ENCODE data around the gene TMEM255A. TPM values are rescaled to one million over a fixed set of nuclear protein-coding genes. Genes with fewer than 3 reads are reported as not detected.

TMEM255A gene
- total and polyA plus RNA-seq, 2 of the 13 experiments (the other 11 are each of a cell fraction or from before 2014, with no cell fraction given) = 0.13 to 0.40 TPM

- no peak for TF ChIP-seq ZBTB34 (CRISPR knock-in tag; IDR thresholded peaks at IDR 0.05)
- TF ChIP-seq ZNF800 (CRISPR knock-in tag; IDR thresholded peaks at IDR 0.05) = no peak; the same call in 1 of the 2 replicates
- no peak for TF ChIP-seq MZF1 (CRISPR knock-in tag; IDR thresholded peaks at IDR 0.05; ENCODE audit: borderline replicate concordance)
- TF ChIP-seq ZNF567 (CRISPR knock-in tag; IDR thresholded peaks at IDR 0.05; ENCODE audit: borderline replicate concordance) = no peak
- no peak for TF ChIP-seq JUNB (CRISPR knock-in tag; IDR thresholded peaks at IDR 0.05; ENCODE audit: borderline replicate concordance)
- TF ChIP-seq, protein P1, sequence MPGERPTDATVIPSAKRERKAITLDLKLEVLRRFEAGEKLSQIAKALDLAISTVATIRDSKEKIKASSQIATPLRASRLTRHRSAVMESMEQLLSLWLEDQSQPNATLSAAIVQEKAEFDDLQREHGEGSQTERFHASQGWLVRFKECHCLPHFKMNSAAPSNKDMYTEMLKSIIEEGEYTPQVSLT (CRISPR knock-in tag; IDR thresholded peaks at IDR 0.05; ENCODE audit: borderline replicate concordance, low read depth) = no peak
- no peak for TF ChIP-seq ATAD3A (CRISPR knock-in tag; IDR thresholded peaks at IDR 0.05)
- TF ChIP-seq ZBTB40 (IDR thresholded peaks at IDR 0.05) = no peak
- no peak for TF ChIP-seq ZBTB40 (CRISPR knock-in tag; IDR thresholded peaks at IDR 0.05)
- TF ChIP-seq BRF2 (CRISPR knock-in tag; IDR thresholded peaks at IDR 0.05) = no peak
- peak; percentile 52; the same call in 1 of the 2 replicates for TF ChIP-seq MXD3 (CRISPR knock-in tag; IDR thresholded peaks at IDR 0.05)
These were observed 60.6 kb downstream of the TMEM255A start, which contains the start of gene ZBTB33 (continued) for GRCh38 chrX:120250522-120251271.
